GM12874 (cell line): ENCODE data around the gene INSL4.
A peak's percentile ranks its signal among the peaks of the same experiment; 100 is the strongest.

Experiments used
- TF ChIP-seq, protein P1 (sequence below): IDR thresholded peaks from 2 replicates; pipeline ENCODE4 v1.5.1; 2011; ENCODE audit warnings: low read depth, mild to moderate bottlenecking, control low read depth, low read length, moderate library complexity; ENCODE audit not compliant: insufficient read depth

The INSL4 gene

DNA sequence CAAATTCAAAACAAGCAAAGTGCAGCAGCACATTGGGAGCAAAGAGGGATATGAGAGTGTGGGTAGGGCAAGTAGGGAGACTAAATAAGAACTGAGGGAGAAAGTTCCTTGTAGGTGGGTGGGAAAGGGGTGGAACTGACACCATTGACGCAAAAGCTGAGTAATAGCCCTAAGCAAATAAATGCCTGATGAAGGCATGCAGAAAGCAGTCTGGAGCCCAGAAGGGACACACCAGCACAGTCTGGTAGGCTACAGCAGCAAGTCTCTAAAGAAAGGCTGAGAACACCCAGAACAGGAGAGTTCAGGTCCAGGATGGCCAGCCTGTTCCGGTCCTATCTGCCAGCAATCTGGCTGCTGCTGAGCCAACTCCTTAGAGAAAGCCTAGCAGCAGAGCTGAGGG is at the start of gene INSL4:
TSS of gene INSL4 (plus strand) at position 208 of the 400 bp plus-strand sequence. CDS start at position 313, 105 bp downstream.
- TF ChIP-seq, protein P1, sequence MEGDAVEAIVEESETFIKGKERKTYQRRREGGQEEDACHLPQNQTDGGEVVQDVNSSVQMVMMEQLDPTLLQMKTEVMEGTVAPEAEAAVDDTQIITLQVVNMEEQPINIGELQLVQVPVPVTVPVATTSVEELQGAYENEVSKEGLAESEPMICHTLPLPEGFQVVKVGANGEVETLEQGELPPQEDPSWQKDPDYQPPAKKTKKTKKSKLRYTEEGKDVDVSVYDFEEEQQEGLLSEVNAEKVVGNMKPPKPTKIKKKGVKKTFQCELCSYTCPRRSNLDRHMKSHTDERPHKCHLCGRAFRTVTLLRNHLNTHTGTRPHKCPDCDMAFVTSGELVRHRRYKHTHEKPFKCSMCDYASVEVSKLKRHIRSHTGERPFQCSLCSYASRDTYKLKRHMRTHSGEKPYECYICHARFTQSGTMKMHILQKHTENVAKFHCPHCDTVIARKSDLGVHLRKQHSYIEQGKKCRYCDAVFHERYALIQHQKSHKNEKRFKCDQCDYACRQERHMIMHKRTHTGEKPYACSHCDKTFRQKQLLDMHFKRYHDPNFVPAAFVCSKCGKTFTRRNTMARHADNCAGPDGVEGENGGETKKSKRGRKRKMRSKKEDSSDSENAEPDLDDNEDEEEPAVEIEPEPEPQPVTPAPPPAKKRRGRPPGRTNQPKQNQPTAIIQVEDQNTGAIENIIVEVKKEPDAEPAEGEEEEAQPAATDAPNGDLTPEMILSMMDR, result no peak

DNA sequence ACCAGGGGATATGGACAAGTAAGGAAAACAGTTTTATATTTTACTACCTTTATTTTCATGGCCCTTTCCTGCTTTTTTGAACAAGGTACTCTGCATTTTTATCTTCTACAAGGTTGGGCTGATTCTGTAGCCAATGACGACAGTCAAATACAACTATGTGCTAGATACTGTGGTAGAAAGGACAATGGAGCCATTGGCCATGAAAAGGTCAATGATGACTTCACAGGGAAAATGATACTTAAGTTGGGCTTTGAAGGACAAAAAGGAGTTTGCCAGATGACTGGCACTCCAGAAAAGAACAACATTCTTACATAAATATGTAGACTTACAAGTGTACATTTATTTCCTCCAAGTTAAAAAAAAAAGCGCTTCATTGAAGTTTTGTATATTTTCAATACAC is 46.4 kb upstream of the INSL4 start:
- TF ChIP-seq, protein P1, result no peak

DNA sequence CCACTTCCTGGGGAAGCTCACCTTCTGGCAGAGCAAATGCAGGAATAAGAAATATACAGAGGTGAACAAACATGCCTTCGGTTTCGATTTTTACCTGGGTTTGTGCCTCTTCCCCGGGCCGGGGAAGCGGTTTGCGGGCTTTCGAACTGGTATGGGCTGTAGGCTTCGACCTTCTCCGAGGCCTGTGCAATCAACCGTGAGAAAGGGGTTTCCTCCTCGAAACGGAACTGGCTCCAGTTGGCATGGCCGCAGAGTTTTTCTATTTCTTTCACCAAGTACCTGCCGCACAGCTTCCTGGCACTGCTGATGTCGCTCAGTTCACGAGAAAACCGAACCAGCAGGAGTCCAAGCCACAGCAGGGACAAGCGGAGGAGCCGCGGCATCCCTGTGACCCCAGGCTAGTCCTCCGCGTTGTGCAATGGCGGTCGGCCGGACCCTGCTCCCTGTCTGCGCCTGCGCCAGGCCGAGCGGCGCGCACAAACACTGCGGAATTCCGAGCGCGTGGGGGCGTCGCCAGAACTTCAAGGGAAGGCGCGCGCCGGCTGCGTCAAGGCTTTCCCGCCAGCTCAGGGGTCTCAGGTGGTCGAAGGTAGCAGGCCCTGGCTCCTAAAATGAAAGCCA is 45.9 kb upstream of the INSL4 start, which contains the start of gene INSL6:
TSS of gene INSL6 (minus strand) at position 420 of the 621 bp plus-strand sequence. CDS start at position 383, 37 bp downstream.
- TF ChIP-seq, protein P1, result no peak

DNA sequence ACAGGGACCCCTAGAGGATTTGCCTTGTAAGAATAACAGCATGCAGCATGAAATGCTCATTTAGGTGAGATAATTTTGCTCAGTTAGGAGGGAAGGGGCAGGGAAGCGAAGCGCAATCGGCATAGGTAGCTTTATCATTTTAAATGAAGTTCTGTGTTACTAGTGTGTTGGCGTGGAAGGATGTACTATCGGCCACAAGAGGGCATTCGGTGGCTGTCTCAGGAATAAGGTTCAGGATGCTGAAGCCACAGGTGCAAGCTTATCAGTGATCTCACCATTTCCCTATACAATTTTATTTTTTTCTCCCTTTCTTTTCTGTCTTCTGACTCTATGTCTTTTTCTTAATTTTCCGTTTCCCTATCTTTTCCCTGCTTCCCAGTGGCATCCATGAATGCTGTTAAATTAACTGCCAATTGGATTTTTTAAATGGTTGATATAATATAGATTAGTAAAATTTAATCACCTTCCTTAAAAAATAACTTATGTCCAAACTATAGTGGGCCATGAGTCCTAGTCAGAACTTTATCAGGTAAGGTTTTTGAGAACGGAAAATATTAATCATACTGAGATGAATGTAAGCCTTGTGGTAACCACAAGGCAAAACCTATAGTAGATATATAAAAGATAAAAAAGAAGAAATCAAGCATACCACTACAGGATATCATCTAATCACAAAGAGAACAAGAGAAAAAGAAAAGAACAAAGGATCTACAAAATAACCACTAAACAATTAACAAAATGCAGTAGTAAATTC is 44.6 kb upstream of the INSL4 start:
- TF ChIP-seq, protein P1, result peak; percentile 28; the same call in 1 of the 2 replicates

DNA sequence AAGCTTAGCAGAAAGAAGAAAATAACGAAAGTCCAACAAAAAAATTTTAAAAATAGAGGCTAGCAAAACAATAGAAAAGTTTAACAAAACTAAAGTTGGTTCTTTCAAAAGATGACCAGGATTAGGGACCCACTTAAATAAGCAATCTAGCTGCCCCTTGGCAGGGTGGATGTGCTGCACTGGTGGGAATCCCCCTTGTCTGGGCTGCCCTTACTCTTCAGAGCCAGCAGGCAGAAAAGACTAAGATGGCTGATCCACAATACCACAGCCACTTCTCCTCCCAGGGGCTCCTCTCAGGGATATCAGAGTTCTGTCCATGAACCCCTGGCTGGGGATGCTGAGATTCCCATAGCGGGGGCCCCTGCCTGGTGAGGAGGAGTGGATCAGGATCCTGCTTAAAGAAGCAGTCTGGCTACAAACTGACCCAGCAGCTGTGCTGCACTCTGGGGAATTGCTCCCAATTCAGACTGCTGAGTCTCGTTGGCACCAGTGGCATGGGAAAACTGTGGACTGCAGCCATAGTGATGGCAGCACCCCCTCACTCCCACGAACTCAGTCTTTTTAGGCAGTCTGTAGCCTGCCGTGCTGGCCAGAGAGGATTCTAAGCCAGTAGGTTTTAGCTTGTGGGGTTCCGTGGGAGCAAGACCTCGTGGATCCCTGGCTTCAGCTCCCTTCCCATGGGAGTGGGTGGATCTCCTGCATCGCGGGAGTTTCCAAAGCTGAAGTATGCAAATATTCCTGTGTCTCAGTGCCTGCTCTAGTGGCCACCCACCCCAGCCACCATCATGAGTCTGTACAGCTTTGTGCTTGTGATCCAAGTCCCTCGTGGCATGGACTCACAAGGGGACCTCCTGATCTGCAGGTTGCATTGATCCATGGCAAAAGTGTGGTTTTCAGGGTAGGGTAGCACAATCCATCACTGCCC is 42.9 kb upstream of the INSL4 start:
- TF ChIP-seq, protein P1, result no peak

DNA sequence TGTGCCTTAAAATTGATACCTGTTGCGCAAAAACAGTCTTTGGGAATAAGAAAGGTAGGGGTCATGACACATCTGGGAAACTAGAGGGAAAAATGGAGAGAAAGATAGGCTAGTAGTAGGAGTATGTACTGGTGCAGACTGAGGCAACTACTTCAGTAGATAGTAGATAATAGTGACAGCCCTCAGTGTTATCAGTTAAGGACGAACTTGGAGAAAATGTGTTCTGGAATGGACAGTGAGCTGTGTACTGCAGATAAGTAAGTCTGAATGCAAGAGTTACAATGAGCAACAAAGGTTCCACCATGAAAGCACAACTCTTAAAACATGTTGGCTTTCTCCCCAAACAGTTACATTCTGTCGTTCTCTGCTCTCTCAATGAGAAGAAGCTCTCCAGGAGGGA is 39.2 kb upstream of the INSL4 start:
- TF ChIP-seq, protein P1, result no peak

DNA sequence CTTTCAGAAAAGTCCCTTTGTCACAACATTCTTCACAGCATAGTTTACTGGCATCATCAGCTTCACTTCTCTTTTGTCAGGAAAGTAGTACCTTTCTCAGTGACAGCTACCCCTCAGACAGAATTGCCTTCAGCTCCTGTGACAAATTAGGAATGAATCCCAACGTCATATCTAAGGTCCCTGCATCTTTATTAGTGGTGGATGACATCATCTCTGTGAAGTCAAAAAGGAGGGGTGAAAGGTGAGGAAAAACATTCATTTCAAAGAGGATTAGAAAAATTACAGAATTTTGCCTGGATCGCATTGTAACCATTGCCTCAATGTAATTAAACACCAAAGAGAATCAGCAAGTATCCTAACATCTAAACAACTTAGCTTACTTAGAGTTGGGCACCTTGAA is 37.9 kb upstream of the INSL4 start:
- TF ChIP-seq, protein P1, result no peak
